HG02763 (cell line): Measurements from ENCODE around the gene NFIA.

Experiments used
- ATAC-seq: cut with Tn5 transposase; IDR thresholded peaks from one replicate; pipeline ENCODE4 v1.9.1; 2021; ENCODE audit warnings: mild to moderate bottlenecking, moderate library complexity; ENCODE audit not compliant: unreplicated experiment

NFIA gene

DNA sequence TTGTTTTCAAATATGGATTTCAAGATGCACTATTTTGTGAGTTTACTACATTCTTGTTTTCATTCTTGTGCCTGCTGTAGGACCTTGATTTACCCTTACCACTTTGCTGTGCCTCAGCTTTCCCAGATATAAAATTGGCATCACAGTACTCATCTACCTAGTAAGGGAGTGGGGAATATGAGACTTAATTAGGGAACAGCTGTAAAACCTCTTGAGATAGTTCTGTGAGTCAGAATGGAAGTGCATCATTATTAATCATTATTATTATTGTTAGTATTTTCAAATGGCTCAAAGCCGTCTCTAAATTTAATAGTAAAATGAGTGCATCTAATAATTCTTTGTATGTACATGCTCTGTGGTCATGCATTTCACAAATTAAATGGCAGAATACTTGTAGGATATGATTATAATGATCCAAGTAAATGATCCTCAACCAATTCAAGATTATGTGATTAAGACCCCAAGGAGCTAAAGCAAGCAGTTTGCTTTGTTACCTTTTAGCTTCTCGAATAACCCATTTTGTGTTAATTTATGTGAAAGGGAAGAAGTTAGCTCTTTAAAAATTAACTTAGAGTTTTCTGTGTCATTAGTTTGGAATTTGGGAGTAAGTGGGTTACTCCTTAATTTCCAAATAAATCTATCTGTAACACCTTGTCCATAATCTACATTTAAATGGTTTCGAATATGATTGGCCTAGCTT is 155.4 kb downstream of the NFIA start:
- no peak for ATAC-seq

DNA sequence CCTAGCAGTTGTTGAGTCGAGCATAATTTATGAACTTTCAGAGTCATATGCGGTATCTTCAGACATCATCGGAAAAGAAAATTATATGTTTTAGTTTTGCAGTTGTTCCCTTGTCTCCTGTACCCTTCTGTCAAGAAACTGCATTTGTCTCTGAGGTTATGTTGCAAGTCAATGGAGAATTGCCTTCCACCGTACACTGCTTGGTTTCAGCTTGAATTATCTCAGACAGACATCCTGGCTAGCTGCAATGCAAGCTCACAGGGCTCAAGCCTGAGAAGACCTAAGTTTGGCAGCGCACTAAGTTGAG is 156.0 kb downstream of the NFIA start:
- ATAC-seq = no peak

DNA sequence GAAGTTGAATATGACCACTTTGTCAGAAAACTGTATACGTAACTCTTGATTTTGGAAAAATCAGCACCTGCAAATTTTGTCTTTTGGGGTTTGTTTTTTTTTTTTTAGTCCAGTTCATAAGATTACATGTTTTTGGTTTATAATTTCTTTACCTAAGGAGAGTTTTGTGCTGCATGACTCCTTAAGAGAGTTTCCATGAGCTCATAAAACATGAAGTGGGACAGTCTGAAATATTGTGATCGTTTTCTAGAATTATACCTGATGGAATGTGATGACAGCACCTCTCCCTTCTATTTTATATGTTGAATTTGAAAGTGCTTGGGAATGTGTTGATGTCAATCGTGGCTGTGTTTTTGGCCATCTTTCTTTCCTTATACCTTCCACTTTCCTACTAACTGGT is 158.5 kb downstream of the NFIA start:
- no peak for ATAC-seq

DNA sequence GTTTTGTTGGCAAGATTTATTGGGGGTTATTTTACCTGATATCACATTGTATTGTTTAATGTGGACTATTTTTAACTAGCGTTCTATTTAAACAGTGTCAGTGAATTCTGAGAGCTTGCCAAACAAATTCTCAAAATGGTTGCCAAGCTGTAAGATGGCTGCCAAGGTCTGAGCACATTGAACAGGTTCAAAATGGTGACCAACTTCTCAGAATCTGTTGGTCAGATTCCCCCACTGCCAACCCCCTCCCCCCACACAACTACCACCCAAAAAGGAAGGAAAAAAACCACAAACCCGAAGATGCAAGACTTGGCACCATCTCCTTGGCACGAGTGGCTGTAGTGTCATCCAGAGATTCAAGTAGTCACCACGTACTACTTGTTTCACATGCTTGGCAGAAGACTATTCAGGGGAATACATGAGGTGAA is 159.1 kb downstream of the NFIA start:
- no peak for ATAC-seq

DNA sequence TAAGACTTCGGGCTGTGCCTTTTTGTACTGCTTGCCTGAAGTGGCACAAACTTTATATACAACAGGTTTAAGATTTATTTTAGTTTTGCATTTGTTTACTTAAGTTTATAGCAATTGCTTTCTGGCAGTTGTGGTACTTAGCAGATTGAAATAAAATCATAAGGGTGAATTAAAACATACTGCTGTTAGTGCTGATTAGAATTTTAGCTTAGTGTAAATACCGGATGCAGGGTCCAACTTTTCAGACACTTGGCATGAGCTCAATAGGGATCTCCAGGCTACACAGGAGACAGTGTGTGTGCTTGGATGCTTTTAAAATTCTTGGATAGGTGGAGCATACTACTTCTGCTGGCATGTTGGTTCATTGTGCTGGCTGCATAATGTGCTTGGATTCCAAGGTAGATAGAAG is 159.6 kb downstream of the NFIA start:
- ATAC-seq = no peak

DNA sequence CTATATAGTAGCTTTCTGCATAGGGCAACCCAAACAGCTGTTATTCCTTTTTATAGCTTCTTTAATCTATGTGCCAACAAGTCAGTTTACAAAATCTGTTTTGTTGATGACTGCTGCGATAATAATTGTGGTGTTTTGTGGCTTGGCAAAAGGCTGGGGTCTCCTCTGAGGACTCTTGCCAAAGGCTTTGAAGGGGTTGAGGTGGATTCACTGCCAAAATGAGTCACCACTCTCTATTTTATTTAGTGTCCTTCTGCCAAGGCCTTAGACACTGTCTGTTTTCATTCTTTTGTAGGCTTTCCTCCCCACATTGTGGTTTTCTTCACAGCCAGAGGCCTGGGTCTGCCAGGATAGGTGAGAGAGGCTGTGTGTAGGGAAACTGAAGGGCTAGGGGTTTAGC is 161.8 kb downstream of the NFIA start:
- no peak for ATAC-seq

DNA sequence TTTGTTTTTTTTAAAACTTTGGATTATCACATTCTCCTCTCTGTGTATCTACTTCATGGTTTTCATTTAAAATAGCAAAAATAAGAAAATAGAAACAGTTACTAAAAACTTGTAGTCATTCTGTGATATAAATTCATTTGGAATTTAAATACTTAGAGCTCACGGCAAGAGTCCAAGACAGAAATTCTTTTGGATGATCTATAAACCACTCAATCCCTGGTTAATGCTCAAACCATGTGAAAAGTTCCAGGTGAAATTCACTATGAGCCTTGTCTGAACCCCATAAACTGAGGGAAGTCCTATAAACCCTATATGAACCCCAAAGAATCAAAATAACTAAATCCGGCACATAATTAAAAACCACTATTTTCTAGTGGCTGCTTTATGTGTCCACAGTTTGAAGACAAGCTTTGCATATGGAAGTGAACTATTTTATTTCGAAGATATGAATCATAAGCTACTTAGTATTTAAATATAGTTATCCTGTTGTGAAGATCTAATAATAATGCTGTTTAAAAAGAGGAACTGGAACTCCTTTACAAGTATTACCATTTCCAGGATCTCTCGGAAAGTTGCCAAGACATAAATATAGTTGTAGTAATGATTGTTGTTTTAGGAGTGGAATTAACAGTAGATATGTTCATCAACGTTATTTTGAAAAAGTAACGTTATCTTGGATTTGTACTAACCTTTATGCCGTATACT is 163.5 kb downstream of the NFIA start:
- ATAC-seq = no peak

DNA sequence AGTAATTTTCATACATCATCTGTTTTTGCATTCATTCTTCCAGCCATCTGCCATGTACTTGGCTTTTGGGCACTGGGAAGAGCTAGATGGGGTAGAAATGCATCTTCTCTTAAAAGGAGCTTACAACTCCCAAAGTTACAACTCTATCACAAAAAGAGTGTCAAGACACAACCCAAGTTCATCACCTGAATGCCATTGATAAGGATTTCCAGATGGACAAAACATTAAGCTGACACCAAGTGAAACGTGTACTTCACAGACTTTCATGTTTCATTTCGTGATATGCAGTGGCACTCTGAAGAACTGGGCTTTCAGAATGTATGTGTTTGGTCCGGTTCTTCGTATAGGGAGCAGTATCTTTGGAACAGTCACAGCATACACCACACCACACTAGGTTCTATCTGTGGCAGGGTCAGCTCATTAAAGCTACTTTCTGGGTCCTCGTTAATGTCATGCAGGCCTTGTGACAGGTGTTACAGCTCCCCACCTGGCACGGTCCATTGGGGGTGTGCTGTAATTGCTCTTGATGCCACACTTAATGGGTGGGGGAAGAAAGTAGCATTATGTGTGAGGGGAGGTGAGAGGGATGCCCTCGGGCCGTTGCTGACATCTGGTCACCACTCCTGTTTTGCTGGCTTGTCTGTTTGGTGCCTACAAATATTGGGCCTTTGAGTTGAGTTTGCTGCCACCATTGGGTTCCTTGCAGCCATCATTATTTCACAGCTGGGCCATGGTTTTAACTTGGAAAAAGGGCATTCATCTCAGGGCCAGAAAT is 164.9 kb downstream of the NFIA start:
- no peak for ATAC-seq

DNA sequence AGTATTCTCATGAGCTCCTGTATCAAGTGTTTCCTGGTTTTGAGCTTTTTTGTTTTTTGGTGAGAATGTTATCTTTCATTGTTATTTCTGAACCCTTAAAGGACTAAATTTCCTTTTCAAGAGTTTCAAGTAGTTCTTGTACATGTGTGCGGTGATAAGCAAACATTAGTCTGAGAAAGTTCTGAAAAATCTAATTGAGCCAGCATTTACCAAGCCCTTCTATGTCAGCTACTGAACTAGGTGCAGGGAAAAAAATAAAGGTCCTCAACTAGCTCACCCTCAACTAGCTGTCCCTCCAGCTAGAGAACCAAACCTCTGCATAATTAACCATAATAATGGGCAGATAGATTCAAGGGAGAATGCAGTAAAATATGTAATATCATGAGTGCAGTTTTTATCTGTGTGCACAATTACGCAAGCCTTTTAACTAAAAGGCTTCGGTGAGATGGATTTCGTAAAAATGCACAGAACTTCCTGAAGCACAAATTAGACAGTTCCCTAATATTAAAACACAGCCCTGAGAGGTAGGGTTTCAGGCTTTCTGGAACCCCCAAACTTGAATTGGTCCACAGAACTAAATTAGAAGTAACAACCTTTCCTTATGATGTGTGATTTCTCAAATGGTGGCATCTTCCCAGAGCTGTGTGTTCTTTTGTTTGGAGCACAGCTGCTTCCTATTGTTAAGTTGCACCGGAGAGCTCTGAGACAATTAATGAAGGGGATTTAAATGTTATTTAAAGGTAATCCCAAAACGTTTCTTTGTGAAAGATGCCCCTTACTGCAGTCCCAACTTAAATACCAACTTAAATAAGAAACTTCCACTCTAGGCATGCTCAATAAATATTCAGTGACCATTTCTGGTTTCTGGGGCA is 165.8 kb downstream of the NFIA start:
- no peak for ATAC-seq

DNA sequence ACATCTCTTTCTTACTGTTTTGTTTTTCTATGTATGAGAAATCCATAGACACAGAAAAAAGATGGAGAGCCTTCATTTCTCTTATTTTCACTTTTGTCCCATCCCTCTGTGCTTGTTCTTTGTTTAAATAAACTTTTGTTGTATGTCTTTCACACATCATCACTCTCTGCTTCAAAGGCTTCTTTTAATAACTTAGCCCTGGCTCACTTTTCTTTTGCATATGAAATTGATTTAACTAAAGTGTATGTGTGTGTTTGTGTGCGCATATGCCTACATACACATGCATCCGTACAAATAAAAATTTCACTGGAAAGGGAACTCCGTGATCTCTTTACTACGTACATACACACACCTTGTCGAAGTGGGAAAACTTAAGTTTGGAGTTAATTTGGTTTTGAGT is 168.6 kb downstream of the NFIA start:
- ATAC-seq = no peak

DNA sequence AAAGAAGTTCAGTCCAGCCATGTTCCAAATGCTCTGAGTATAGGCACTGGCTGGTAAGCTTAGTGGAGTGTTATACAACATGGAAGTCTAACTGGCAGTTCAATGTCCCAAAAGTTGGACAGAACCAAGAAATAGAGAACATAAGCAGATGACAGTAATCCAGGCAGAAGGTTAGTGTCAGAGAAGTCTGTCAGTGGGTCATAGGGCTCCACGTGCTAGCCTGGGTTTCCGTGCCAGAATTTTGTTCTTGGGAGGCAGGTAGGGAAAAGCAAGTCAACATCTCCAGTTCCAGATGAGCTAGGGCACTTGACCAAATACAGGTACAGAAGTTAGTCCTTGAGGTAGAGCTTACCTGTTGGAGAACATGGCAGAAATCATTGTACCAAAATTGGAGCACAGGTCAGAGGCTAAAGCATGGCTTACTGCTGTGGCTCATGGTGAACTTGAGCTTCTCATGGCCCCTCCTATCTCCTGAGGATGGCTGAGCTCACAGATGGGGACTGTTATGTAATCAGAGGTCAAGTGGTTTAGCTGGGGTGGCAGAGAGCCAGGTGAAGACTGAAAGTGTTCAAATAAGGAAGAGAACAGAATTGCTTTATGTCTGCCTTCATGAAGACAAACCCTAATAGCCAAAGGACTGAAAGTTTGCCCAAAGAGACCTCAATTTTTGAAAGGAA is 170.8 kb downstream of the NFIA start:
- ATAC-seq = no peak

DNA sequence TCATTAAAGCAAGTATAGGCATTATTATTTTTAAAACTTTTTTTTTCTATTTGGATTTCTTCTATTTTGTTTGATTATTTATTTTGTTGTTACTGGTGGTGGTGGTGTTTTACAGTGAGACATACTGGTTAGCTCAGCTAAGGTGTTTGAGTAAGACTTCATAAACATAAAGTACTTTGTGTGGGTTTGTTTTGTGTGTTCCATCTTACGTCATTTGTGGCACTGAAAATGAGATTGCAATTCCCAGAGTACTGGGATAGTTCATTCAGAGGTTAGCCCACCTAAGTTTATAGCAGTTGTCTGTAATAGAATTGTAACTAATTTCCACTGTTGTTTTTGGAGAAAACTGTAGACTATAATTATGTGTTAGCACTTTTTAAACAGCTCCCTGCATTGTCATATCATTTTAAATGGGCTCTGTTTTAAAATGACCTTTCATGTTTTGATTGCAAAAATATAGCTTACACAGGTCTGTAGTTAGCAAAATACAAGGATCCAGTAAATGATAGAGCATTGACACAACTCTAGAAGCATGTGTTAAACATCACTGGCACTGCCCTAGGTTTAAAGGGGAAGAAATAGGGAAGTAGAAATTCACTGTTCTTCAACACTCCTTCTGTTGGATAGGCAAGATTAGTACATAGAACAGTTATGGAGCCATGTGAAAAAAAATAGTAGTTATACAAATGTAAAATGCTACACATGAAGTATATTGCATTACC is 171.7 kb downstream of the NFIA start:
- no peak for ATAC-seq

DNA sequence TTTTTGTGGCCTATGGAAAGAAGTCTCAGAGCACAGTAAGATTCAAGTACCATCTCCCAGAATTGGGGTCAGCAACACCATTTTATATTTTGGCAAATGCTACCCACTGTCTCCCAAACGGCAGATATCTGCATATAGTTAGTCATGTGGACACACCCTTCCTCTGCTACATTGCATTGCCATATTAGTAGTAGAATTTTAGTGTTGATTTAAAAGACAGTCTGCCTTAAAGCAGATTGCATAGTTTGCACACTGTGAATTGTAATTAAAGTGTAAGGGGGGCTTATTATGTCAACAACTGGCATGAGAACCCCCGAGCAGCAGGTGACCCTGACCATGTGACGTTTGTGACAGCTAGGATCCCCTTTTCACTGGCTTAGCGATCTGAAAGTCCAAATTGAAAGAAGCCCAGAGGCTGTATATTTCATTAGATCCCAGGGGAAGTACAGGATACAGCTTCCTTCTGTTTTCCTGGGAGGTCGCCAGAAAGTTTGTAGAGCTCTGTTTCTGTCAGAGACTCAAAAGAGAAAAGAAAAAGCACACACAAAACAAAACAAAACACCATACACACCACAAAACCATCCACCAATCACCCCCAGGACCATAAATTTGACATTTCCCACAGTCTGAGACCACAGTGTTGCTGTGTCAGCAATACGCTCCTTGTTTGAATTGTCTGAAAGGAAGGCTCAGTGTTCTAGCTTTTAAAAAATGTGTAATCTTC is 172.4 kb downstream of the NFIA start:
- no peak for ATAC-seq

DNA sequence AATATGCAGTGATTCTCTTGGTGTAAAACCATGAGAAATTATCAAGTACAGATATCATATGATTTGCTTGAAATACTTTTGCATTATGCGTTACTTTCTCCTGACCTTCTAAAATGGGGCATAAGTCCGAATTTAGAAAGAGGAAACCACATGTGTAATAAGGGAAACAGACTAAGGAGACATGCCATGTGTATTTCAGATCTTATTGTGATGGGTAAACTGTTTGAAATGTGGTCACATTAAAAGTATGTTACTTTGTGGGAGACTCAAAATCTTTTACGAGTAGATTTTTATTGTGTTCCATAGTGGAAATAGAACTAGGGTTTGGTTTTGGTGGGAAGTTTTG is 173.0 kb downstream of the NFIA start:
- ATAC-seq = no peak

DNA sequence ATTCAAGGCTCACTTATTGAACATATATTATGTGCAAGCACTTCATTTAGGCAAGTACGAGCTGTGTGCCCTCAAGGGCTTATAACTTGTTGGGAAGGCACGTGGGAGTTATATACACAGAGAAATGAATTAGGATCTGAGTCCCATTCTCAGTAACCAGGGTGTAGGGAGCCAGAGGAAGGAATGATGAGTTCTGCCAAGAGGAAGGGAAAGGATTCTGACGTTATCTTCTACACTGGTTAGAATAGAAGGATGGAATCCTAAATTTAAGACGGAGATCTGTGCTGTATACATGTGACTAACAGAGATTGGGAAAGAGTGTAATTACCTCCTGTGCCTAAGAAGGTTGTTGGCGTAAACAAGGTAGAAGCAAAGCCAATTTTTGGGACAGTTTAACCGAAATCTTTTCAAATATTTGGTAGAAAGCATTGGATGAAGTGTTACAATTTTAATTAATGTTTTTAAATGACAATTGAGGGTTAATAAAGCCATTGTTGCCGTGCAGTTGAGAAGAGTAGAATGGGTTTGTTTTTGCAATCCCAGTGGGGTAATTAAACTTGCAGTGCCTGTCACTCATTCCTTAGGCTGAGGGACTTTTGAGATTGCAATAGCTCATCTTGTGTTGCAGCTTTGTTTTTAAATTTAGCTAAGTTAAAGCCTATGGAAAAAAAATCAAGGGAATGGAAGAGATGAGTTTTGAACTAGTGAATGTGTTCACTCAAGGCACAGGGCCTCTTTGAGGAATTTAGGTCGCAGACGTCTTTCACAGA is 177.2 kb downstream of the NFIA start:
- no peak for ATAC-seq

DNA sequence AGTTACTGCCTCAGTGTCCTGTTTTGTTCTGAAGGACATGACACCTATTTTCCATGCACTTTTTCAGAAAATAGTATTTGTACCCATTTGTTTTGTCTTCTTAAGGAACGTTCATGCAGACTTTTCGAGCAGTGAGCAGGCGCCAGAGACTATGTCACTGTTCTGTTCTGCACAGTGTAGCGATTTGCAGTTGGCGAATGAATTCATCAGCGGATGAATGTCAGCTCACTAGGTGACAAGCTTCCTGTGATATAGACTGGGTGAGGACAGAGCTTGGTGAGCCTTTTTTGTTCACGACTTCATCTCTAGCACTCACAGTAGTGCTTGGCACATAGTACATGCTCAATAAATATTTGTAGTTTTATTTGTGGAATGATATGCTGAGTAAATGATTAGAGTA is 177.8 kb downstream of the NFIA start:
- ATAC-seq = no peak

DNA sequence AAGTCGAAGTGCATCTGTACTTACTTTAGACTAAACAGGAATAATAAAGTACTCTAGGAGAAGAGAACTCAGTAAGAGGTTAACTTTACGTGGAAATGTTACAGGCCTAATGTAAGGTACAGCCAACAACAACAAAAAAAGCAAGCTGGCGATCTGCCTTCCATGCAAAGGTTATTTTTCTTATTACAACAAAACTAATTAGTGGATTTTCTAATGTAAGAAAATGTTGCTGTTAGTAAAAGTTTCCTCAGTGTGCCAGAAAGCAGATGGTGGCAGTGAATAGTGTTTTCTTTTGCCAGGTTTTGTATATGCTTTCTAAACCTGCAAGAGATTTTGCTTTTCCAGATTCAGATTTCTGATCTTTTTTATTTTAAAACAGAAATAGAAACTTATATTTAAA is 179.2 kb downstream of the NFIA start:
- ATAC-seq = no peak

DNA sequence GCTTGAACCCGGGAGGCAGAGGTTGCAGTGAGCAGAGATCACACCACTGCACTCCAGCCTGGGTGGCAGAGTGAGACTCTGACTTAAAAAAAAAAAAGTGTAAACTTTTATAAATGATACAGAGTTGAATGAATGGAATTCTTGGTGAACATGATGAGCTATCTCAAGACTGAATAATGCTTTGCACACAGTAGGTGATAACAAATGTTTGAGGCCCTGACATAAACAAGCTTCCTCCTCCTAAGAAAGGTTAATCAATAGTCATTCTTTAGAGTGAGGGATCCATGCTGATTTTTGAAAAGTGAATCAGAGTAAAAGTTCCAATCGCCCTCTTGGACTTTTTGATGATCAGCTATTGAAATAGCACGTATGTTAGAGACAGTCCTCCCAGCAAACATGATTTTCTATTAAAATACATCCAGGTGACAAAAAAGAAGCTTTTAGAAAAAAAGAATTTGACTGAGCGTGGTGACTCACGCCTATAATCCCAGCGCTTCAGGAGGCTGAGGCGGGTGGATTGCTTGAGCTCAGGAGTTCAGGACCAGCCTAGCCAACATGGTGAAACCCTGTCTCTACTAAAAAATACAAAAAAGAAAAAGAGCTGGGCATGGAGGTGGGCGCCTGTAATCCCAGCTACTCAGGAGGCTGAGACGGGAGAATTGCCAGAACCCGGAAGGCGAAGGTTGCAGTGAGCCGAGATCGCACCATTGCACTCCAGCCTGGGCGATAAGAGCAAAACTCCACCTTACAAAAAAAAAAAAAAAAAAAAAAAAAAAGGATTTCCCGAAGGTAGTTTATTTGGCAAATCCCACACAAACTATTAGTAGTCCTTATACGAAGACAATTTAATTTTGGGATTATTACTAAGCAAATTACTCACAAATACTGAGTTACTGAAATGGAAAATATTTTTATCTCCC is 181.8 kb downstream of the NFIA start:
- ATAC-seq = no peak
